HUES6 (cell line): Measurements from ENCODE around the gene ADAM22.

ENCODE experiments used
- H3K27ac ChIP-seq: 2 replicates; pipeline ENCODE4 v1.7.0; 2013; ENCODE audit warnings: low read depth, mild to moderate bottlenecking, low read length, inconsistent platforms
- H3K27me3 ChIP-seq: 2 replicates; pipeline ENCODE4 v1.6.1; 2013; ENCODE audit warnings: low read length; ENCODE audit not compliant: control insufficient read depth, insufficient read depth
- H3K36me3 ChIP-seq: 2 replicates; pipeline ENCODE4 v1.6.1; 2013; ENCODE audit warnings: low read length; ENCODE audit not compliant: control insufficient read depth, insufficient read depth
- H3K4me1 ChIP-seq: 2 replicates; pipeline ENCODE4 v1.6.1; 2013; ENCODE audit warnings: low read length; ENCODE audit not compliant: control insufficient read depth, insufficient read depth
- H3K4me3 ChIP-seq: 2 replicates; pipeline ENCODE4 v1.5.1; 2013; ENCODE audit warnings: low read depth, low read length
- H3K9ac ChIP-seq: one replicate; pipeline ENCODE4 v1.6.1; 2013; ENCODE audit warnings: mild to moderate bottlenecking, low read length
- H3K9me3 ChIP-seq: 2 replicates; pipeline ENCODE4 v1.6.1; 2013; ENCODE audit warnings: low read depth, low read length; ENCODE audit not compliant: control insufficient read depth, insufficient read depth

The ADAM22 gene

GRCh38 chr7:88106434-88106833 lies 172.4 kb downstream of the ADAM22 start:
- no peaks in the 10 kb centered on the region for H3K36me3 ChIP-seq
- H3K4me3 ChIP-seq = no peak overlapping the region
- peaks cover 11% of the 10 kb centered on the region; the same call in 1 of the 2 replicates for H3K4me1 ChIP-seq
- H3K9ac ChIP-seq = no peak overlapping the region
- H3K9me3 ChIP-seq = no peaks in the 10 kb centered on the region
- H3K27me3 ChIP-seq = no peaks in the 10 kb centered on the region
- H3K27ac ChIP-seq = no peak overlapping the region

GRCh38 chr7:88109612-88110011 lies 175.6 kb downstream of the ADAM22 start:
- Histone ChIP-seq H3K36me3 (no peaks in the 10 kb centered on the region), H3K4me3 (no peak overlapping the region), H3K9ac (no peak overlapping the region), H3K27ac (no peak overlapping the region), H3K4me1 (peaks cover 6% of the 10 kb centered on the region; the same call in 1 of the 2 replicates), H3K27me3 (no peaks in the 10 kb centered on the region), H3K9me3 (no peaks in the 10 kb centered on the region)

DNA sequence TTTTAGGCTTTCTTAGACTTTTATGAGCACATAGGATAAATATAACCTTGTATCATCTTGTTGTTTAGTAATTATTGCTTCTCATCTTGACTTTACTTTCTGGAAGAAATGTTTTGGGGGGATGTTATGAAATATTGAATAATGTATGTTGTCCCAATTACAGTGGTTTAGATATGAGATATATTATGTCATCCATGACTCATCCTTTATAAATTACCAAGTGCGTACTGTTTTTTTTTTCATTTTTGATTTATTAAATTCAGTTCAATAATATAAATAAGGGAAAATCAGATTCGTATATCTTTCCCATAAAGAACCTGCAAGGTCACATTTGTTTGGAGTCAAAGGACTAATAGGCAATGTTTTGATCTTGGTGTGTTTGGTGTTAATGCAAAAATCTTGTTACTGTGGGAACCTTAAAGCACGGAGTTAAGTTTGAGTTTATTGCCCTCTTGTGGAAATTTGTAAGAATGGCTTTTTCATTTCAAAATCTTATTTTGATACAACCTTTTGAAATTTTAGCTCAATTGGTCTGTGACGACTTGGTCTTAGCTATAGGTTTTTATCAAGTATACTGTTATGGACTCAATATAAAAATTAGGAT lies 177.2 kb downstream of the ADAM22 start:
- no peak overlapping the region for H3K27ac ChIP-seq
- peaks cover 6% of the 10 kb centered on the region; the same call in 1 of the 2 replicates for H3K4me1 ChIP-seq
- no peak overlapping the region for H3K4me3 ChIP-seq
- no peaks in the 10 kb centered on the region for H3K36me3 ChIP-seq
- H3K9ac ChIP-seq = no peak overlapping the region
- no peaks in the 10 kb centered on the region for H3K27me3 ChIP-seq
- H3K9me3 ChIP-seq = no peaks in the 10 kb centered on the region

GRCh38 chr7:88111954-88112471 lies 178.0 kb downstream of the ADAM22 start:
- H3K27me3 ChIP-seq = no peaks in the 10 kb centered on the region
- H3K27ac ChIP-seq = no peak overlapping the region
- no peaks in the 10 kb centered on the region; the same call in 1 of the 2 replicates for H3K4me1 ChIP-seq
- no peak overlapping the region for H3K4me3 ChIP-seq
- H3K36me3 ChIP-seq = no peaks in the 10 kb centered on the region
- no peaks in the 10 kb centered on the region for H3K9me3 ChIP-seq
- H3K9ac ChIP-seq = no peak overlapping the region

- H3K4me1 ChIP-seq = no peaks in the 10 kb centered on the region
- no peaks in the 10 kb centered on the region for H3K9me3 ChIP-seq
- no peak overlapping the region for H3K4me3 ChIP-seq
- no peak overlapping the region for H3K9ac ChIP-seq
- H3K27me3 ChIP-seq = no peaks in the 10 kb centered on the region
- H3K27ac ChIP-seq = no peak overlapping the region
- no peaks in the 10 kb centered on the region for H3K36me3 ChIP-seq
Measured at GRCh38 chr7:88115258-88115796, 181.3 kb downstream of the ADAM22 start.

DNA sequence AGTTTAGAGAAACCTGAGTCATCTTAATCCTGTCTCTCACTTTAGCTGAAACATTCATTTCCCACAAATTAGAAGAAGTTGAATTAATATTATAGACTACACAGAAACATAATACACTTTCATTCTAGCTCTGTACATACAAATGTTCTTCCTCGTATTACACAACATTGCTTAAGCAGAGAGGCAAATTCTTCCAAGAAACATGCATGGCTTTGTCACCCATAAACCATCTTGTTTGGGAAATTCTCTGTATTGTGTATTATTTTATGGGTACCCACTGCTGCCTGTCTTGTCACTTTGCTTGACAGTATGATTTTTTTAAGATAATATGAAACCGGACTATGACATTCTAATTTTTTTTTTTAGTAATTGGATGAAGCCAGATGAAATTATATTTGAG lies 181.8 kb downstream of the ADAM22 start:
- Histone ChIP-seq H3K27ac (no peak overlapping the region), H3K27me3 (no peaks in the 10 kb centered on the region), H3K36me3 (no peaks in the 10 kb centered on the region), H3K4me1 (no peaks in the 10 kb centered on the region), H3K9ac (no peak overlapping the region), H3K4me3 (no peak overlapping the region), H3K9me3 (no peaks in the 10 kb centered on the region)

- H3K27me3 ChIP-seq = no peaks in the 10 kb centered on the region
- no peak overlapping the region for H3K27ac ChIP-seq
- H3K4me1 ChIP-seq = no peaks in the 10 kb centered on the region
- no peaks in the 10 kb centered on the region for H3K36me3 ChIP-seq
- H3K4me3 ChIP-seq = no peak overlapping the region
- H3K9ac ChIP-seq = no peak overlapping the region
- H3K9me3 ChIP-seq = no peaks in the 10 kb centered on the region
Measured at GRCh38 chr7:88116235-88116795, 182.3 kb downstream of the ADAM22 start.

- Histone ChIP-seq H3K4me1 (no peaks in the 10 kb centered on the region), H3K27ac (no peak overlapping the region), H3K4me3 (no peak overlapping the region), H3K9me3 (no peaks in the 10 kb centered on the region), H3K9ac (no peak overlapping the region), H3K36me3 (no peaks in the 10 kb centered on the region), H3K27me3 (no peaks in the 10 kb centered on the region)
Measured at GRCh38 chr7:88117325-88117724, 183.3 kb downstream of the ADAM22 start.

DNA sequence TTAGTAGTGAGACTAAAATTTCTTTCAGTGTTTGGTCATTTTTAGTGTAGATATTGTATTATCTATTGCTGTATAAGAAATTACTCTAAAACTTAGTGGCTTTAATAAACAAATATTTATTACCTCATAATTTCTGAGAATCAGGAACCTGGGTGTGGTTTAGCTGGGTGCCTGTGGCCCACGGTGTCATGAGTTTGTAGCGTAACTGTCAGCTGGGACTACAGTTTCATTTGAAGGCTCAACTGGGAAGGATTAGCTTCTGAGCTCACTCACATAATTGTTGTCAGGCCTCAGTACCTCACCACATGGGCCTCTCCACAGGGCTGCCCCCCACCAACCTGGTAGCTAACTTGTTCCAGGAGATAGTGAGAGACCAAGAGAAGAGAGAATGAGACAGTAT lies 187.3 kb downstream of the ADAM22 start:
- H3K27ac ChIP-seq = no peak overlapping the region
- no peak overlapping the region for H3K9ac ChIP-seq
- no peaks in the 10 kb centered on the region for H3K27me3 ChIP-seq
- no peaks in the 10 kb centered on the region for H3K36me3 ChIP-seq
- no peaks in the 10 kb centered on the region for H3K9me3 ChIP-seq
- H3K4me1 ChIP-seq = no peaks in the 10 kb centered on the region
- H3K4me3 ChIP-seq = no peak overlapping the region

- Histone ChIP-seq H3K27ac (no peak overlapping the region), H3K4me1 (no peaks in the 10 kb centered on the region), H3K9ac (no peak overlapping the region), H3K27me3 (no peaks in the 10 kb centered on the region), H3K36me3 (no peaks in the 10 kb centered on the region), H3K9me3 (no peaks in the 10 kb centered on the region), H3K4me3 (no peak overlapping the region)
Measured at GRCh38 chr7:88127637-88128290, 193.7 kb downstream of the ADAM22 start.

DNA sequence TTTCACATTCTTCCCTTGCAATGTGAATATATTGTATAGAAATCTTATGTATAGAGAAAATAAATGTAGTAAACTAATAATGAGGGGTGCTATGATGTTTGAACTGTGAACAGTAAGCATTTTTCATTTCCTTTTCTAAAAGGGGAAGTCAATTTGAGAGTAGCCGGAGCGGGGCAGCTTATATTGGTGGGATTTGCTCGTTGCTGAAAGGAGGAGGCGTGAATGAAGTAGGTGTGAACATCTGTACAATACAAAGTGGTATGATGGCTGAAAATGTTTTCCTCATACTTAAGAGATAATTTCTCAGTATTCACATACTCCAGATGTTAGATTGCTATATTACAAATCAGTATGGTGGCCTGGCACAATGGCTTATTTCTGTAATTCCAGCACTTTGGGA lies 198.7 kb downstream of the ADAM22 start:
- H3K4me1 ChIP-seq = no peaks in the 10 kb centered on the region
- H3K27ac ChIP-seq = no peak overlapping the region
- H3K27me3 ChIP-seq = no peaks in the 10 kb centered on the region
- no peaks in the 10 kb centered on the region for H3K36me3 ChIP-seq
- no peak overlapping the region for H3K4me3 ChIP-seq
- H3K9ac ChIP-seq = no peak overlapping the region
- no peaks in the 10 kb centered on the region for H3K9me3 ChIP-seq
